ENCODE data around the gene ZNRD2.

ZNRD2 gene

DNA sequence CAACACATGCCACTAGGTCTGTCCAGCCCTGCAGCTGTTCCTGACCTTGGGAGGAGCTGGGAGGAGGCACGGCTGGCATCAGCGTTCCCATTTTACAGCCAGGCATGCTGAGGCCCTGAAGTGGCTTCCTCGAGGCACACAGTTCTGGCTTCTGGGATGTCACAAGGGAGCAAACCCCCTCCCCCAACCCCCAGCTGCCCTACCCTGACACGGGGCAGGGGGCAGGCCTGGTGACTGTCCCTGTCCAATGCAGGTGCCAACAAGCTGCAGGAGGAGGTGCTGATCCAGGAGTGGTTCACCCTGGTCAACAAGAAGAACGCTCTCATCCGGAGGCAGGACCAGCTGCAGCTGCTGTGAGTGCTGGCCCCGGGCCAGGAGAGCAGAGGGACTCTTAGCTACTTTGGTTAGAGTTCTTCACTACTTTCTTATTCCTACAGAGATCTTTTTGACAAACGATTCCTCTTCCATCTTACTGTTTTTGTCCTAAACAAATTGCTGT is 20.0 kb downstream of the ZNRD2 start:
- no peak for DNase-seq

- no peak for DNase-seq
Measured at GRCh38 chr11:65591939-65592857, 21.9 kb downstream of the ZNRD2 start.

- DNase-seq: no peak
Measured at GRCh38 chr11:65592858-65593517, 22.7 kb downstream of the ZNRD2 start.

GRCh38 chr11:65593518-65594414 is 23.5 kb downstream of the ZNRD2 start:
- no peak for DNase-seq

DNA sequence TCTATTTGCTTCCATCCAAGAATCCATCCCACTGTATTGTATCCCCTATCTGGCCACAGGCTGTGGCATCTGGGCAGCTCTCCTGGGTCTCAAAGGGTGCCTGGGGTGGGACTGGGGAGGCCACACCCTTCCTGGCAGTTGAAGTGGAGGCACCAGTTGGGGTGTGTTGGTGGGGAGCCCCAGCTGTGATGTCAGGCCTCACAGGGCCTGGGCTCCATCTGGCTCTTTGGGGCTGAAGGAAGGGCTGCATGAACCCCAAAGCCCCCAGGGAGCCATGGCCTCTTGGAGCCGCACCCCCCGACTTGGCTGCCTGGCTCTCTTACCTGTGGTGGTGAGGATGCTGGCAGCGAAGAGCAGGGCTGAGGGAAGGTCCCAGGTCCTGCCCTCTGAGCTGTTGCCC is 24.9 kb downstream of the ZNRD2 start:
- DNase-seq: no peak

DNA sequence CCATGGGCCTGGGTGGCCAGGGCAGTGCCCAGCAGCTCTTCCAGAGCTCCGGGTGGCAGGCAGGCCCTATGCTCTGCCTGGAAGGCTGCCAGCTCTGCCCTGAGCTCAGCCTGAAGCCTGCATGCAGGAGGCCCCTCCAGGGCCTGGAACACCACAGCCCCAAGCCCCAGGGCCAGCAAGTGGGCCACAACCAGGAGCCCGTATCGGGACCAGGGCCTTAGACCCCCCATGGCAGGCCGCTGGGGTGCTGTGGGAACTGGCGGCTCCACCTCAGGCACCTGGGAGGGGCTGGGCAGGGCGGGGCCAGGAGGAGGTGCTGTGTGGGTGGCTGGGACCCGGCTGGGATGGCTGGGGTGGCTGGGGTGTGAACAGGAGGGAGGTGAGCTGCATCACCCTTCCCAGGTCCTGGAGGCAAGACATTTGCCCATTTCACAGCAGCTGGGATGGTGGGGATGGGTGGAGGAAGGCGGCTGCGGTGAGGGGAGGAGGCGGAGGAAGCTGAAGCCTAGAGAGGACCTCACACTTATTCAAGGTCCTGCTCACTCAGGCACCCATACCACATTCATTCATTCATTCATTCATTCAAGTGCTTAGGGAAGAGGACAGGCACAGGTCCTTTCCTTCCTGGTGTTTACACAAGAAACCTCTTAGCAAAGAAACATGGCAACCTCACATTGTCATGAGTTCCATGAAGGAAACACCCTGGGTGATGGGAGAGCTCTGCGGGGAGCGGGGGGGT is 25.4 kb downstream of the ZNRD2 start, which contains the start of gene KCNK7:
KCNK7 (minus strand) TSS at position 258 of the 739 bp plus-strand sequence; CDS start at position 230, 28 bp downstream.
- DNase-seq: no peak

DNA sequence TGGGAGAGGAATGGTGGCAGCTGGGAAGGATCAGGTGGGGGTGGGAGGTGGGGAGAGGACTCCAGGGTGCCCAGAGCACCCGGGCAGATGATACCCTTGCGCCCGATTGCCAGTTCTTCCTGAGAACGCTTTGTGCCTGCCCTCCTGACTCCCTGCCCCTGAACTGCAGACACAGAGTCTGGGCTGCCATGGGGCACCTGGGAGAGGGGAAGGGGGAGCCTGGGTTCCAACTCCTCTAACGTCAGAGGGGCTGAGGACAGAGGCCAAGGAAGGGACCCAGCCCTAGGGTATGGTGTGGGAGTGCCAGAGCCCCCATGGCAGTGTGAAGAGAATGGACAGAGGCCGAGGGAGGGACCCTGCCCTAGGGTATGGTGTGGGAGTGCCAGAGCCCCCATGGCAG is 26.2 kb downstream of the ZNRD2 start:
- no peak for DNase-seq

GRCh38 chr11:65598258-65598699 is 28.0 kb downstream of the ZNRD2 start:
- no peak for DNase-seq

GRCh38 chr11:65599216-65599954 is 29.1 kb downstream of the ZNRD2 start:
- DNase-seq: no peak

GRCh38 chr11:65599955-65600246 is 29.6 kb downstream of the ZNRD2 start:
- DNase-seq: no peak

GRCh38 chr11:65604258-65604657 is 34.0 kb downstream of the ZNRD2 start:
- no peak for DNase-seq

DNA sequence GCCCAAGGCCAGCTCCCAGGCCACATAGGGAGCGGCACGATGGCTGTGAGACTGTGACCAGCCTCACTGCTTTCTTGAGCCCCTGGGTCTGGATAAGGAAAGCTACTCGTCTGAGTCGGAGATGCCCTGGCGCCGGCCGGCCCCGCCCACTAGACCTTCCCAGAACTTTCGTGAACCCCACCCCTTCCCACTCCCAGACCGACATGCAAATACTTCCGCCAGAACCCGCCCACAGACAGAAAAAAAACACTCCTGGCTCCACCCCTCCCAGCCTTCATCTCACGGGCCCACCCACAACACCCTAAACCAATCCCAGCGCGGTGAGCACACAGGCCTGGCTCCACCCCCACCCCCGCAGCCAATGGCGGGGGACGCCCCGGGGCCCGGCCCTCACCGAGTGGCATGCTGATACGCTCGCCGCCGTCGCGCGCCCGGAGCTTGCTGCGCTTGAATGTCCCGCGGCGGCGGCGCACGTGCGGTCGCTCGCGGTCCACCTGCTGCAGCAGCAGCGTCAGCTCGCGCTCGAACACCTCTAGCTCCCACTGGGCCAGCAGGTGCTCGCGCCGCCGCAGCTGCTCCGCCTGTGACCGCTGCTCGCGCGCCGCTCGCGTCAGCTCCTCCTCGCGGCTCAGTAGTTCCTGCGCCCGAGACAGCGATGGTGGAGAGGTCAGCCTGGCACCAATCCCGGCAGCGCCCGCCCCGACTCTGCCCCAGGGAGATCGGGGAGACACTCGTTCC is 36.8 kb downstream of the ZNRD2 start:
- no peak for DNase-seq

DNA sequence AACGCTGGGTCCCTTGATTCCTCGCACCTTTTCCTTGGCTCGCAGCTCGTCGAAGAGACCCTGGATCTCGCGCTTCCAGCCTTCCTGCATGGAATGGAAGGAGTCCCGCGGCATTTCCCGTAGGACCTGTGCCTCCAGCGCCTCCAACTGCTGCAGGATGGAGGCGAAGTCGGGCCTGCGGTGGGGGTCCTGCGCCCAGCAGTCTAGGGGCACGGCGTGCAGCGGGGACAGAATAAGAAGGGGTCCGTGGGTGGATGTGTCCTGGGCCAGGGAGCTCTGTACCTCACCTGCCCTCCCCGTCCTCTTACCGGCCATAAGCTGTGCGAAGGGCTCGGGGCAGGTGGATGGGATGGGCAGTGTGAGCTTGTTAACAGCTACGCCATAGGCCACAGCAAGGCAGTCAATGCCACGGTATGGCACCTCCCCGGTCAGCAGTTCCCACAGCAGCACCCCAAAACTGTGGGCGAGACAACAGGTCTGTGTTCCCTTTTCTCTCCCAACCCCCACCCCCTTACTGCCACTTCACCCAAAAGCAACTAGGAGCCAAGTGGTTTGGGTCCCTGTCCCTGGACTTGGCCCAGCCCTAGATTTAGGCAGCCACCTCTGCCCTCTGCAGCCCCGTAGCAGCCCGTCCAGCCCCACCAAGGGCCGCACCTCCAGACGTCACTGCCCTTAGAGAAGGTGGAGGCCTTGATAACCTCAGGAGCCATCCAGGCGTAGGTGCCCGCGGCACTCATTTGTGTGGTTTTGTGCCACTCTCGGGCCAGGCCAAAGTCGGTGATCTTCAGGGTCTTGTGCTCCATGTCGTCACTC is 37.5 kb downstream of the ZNRD2 start:
- no peak for DNase-seq

- no peak for DNase-seq
Measured at GRCh38 chr11:65609229-65609628, 39.0 kb downstream of the ZNRD2 start.

DNA sequence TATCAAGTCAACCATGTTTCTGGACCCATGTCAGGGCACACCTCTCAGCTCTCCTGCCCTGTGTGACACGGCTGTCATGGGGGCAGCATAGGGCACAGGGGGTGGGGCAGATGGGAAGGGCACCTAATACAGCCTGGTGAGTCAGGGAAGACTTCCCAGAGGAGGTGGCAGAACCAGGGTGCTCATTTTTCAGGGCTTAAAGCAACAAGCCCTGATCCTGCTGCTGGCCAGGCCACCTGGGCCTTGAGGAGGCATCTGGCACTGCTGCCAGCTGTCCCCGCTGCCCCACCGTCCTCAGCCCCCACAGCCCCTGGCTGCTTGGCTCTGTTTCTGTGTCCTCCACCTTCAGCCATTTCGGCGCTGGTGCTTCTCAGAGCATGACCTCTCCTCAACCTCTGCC is 39.4 kb downstream of the ZNRD2 start:
- DNase-seq: no peak

DNA sequence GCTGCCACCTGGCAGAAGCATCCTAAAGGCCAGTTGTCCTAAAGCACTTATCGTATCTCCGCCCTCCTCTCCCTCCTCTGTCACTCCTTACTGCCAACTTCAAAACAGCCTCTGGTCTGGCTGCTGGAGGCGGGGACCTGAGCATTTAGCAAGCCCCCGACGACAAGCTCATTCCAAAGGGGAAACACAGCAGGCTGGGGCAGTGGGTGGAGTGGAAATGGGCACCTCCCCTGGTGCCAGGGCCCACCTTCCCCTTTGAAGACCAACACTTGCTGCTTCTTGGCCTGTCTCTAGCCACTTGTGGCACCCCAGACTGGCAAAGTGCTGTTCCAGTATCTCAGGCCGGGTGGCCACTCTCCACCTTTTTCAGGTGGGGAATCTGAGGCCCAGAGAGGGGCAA is 40.1 kb downstream of the ZNRD2 start:
- no peak for DNase-seq

DNA sequence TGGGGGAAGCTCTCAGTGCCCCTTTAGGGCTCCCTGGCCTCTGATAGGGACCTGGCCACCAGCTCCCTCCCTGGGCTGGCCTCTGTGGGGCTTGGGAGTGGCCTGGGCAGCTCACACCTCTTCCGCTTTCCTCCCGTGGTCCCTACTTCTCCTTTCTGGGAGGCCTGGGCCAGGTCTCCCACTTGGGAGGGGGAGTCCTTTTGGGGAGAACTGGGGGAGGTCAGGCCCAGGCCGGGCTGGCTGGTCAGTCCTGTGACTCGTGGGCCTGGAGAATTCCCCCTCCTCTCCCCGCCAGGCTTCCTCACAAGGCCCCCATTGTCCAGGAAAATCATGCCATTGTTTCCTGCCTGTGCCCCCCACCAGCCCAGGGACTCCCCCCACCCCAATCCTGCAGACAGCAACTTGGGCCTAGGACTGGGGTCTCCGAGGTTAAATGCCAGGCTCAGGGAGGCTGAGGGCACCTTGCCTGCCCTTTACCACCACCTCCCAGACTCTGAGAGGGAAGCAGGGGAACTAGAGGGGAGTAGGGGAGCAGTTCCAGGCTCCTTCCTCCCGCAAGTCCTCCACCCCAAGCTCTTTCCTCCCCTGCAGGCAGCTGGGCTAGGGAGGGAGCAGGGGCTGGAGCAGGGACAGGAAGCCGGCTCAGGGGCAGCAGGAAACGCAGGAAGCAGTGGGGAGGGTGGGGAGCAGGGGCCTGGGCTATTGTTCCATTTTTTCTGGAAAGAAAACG is 40.9 kb downstream of the ZNRD2 start:
- DNase-seq: no peak

DNA sequence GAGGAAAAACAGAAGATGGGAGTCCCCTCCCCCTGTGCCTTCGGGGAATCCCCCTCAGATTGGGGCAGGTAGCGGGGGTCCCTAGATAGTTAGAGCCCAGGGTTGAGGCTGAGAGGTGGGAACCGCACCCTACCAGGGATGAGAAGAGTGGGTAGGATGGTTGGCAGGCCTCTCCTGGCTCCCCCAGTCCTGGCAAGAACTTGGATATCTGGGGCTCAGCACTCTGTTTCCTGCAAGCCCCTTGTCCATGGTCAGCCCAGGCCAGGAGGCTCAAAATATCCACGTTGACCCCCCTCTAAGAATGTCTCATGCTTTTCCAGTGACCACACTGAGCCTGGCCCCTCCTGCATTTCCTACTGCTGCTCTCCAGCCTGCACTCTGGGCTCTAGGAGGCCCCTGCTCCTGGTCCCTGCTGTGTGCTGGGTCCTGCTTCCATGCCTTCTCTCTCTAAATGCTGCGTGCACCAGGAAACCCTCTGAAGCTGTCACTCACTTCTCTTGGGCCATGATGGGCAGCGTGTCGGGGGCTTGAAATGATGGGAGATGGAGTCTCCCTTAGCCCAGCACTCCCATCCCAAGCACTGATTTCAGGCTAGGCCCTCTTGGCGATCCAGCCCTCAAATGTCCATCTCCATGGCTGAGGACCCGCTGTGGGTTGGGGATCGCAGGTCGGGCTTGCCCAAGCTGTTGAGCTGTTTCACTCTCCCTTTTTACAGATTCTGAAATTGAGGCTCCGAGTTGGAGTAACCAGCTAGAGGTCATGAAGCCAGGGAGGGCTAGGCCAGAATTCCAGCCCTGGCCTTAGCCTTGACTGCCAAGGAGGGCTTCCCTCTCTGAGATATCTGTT is 41.7 kb downstream of the ZNRD2 start:
- DNase-seq: no peak

Data from NCI-H146 (cell line).